RCC 7860 (cell line): ENCODE measurements around the gene CILP.
"Not testable (repeated sequence)": the region's sequence is repeated elsewhere in the genome, so short reads cannot be mapped to it uniquely, and the experiment has no call there.

Source experiments
- DNase-seq: peaks from one replicate; pipeline ENCODE4 v3.0.0-alpha.2; 2015; ENCODE audit warnings: low spot score
- FAIRE-seq: peaks from 2 replicates; lab custom pipeline; 2012; peaks lifted over from hg19 to GRCh38; lab: Jason Lieb, UNC

Gene CILP, protein sequence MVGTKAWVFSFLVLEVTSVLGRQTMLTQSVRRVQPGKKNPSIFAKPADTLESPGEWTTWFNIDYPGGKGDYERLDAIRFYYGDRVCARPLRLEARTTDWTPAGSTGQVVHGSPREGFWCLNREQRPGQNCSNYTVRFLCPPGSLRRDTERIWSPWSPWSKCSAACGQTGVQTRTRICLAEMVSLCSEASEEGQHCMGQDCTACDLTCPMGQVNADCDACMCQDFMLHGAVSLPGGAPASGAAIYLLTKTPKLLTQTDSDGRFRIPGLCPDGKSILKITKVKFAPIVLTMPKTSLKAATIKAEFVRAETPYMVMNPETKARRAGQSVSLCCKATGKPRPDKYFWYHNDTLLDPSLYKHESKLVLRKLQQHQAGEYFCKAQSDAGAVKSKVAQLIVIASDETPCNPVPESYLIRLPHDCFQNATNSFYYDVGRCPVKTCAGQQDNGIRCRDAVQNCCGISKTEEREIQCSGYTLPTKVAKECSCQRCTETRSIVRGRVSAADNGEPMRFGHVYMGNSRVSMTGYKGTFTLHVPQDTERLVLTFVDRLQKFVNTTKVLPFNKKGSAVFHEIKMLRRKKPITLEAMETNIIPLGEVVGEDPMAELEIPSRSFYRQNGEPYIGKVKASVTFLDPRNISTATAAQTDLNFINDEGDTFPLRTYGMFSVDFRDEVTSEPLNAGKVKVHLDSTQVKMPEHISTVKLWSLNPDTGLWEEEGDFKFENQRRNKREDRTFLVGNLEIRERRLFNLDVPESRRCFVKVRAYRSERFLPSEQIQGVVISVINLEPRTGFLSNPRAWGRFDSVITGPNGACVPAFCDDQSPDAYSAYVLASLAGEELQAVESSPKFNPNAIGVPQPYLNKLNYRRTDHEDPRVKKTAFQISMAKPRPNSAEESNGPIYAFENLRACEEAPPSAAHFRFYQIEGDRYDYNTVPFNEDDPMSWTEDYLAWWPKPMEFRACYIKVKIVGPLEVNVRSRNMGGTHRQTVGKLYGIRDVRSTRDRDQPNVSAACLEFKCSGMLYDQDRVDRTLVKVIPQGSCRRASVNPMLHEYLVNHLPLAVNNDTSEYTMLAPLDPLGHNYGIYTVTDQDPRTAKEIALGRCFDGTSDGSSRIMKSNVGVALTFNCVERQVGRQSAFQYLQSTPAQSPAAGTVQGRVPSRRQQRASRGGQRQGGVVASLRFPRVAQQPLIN

DNA sequence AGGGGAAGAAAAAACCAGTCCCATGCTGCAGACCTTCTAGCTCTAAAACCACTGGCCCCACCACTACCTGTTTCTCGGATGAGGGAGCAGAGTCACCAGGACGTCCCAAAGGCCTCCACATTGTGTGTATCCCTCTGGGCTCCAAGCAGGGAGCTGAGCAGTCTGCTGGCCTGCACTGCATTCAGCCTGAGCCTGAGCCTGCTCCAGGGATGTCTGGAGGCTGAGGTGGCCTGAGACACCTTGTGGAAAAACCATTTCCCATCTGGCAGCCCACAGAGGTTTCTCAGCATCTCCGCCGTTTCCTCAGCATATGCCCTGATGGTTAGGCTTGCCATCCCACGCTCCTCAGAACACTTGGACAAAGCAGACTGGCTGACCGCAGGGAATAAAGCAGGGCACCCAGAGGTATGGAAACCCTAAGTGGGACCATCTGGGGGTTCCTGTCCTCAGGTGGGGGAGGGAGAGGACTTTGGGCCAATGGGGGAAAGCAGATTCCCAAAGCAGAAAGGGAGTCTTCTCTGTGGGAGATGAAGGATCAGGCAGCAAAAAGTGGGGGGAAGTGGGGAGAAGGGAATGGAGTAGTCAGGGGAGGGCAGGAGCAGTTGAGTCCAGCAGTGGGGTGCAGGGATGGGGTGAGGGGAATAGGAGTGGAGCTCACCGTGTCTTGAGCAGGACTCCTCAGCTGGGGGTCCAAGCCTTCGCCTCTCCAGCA is at the start of gene CILP:
TSS of gene CILP (minus strand) at position 704 of the 712 bp plus-strand sequence. CDS start 1,718 bp downstream, outside the sequence.
- no peak for DNase-seq
- FAIRE-seq = no peak

GRCh38 chr15:65260968-65261367 is 49.7 kb upstream of the CILP start:
- FAIRE-seq = no peak
- DNase-seq = no peak

GRCh38 chr15:65259367-65259797 is 48.1 kb upstream of the CILP start:
- no peak for DNase-seq
- no peak for FAIRE-seq

DNA sequence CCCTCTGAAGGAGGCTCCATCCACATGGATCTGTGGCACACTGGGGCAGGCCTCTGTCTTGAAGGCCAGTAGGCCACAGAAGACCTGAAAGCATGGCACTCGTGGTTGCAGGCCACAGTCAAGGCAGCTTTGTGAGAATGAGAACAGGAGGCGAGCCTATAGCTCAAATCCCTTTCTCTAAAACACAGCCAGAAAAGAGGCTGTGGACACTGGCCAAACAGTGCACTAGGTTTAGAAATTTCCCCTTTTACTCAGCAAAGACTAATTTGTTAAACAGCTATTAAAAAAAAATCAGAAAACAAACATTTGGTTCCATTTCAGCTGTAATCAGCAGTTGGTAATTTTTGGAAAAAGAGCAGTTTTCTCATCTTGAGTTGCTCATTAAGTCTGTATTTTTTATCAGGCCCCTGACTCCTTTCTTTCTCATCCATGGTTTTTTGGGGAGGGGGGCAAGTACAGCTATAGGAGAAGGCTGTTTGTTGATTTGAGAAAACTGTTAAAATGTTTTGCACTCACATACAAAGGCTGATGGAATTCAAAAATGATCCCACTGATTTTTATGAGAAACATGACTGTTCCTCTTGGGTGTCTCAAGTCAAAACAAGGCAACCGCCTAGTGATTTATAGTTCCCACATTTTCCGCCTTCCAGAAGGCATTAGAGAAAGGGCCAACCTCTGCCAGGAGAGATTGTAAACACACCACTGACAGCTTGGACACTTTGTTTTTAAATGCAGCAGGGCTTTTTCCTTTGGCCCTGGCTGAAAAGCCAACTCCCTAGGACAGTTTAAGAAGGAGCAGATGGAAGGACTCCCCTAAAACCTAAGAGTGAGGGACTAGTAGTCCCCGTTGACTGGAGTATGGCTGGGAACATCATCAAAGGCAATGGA is 47.3 kb upstream of the CILP start:
- FAIRE-seq = no peak
- DNase-seq = no peak

DNA sequence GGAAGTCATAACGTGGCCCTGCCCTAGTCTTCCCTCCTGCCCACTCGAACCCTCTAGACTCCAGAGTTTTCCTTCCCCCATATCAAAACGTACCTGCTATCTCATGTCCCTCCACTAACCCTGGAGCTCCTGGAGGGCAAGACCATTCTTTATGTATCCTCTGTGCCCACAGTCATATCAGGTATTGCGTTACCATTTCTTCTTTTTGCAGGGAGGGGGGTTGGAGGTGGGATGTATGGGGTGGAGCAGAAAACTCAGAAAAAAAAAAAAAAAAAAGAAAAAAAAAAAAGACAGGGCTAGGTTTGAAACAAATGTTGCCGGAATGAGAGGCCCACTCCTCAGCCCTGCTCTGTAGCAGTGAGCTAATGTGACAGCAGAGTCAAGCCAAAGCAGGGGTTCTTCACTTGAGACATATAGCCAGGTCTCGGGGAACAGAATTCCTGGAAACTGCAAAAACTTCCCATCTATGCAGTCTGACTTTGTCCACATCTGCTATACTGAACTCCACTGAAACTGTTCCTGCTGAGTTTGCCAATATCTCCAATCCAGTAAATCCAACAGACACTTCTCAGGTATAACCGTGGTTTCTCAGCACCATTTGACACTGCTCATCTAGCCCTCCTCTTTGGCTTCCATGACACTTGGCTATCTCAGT is 44.3 kb upstream of the CILP start:
- no peak for FAIRE-seq
- DNase-seq = no peak

- FAIRE-seq (no peak), DNase-seq (no peak)
Observed at GRCh38 chr15:65254758-65255157, 43.5 kb upstream of the CILP start.

- no peak for FAIRE-seq
- DNase-seq = no peak
Observed at GRCh38 chr15:65254356-65254755, 43.1 kb upstream of the CILP start.

GRCh38 chr15:65249641-65250040 is 38.4 kb upstream of the CILP start:
- FAIRE-seq = no peak
- no peak for DNase-seq

- FAIRE-seq (no peak), DNase-seq (no peak)
Observed at GRCh38 chr15:65248511-65249255, 37.4 kb upstream of the CILP start.

- no peak for DNase-seq
- no peak for FAIRE-seq
Observed at GRCh38 chr15:65246939-65247338, 35.7 kb upstream of the CILP start.

DNA sequence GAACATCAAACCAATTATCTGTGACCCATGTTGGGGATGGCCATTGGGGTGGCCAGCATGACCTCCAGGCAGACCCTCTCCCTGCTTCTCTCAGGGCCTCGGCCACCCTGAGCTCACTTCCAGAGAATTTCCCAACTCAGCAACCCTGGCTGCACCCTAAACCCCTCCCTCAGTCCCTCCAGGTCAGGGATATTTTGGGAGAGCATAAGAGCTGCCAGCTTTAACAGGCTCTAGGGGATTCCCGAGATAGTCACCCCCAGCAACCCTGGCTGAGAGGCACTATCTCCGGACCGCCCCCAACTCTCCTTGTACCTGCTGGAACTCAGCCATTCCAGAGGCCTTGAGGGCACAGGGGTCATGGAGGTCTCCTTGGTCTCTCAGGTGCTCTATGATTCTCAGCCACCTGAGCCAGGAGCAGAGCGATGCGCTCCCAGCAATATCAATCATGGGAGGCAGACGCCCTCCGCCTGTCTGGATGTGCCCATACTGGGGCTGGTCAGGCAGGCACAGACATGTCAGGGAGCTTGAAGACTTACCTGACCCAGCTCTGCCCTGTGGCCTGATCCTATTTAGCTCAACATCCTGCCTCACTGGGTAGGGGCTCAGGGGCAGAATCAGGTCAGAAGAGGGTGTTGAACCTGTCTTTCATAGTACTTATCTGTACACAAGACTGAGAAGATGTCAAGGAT is 34.9 kb upstream of the CILP start:
- no peak for DNase-seq

DNA sequence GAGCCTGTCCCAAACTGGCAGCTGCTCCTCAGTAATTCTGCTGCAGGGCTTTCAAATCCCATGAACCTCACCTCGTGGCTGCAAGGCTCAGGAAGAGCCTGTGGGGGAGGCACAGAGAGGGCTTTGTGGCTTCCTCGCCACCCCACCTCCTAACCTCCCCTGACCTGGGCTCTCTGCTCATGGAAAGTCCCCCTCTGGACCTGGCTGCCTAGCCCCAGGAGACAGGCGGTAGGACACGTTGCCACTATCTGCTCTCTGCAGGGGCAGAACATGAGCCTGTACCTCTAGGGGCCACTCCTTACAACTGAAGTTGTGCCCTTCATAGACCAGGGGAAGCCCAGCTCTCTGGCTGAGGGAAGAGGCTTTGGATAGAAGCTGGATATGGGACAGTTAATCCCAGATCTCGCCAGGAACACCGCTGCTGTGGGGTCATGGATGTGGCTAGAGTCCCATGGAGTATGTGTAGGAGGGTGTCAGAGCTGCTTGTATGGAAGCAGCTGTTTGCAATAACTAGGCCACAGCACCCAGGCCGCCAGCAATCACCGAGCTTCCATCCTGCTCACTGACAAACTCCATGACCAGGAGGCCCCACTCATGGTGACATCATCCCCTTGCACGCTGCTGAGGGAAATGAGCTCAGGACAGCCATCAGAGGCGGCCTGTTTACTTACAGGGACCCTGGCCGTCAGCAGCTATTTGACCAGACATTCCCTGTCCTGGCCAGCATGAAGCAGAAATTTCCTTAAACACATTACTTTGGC is 34.0 kb upstream of the CILP start:
- FAIRE-seq = no peak
- no peak for DNase-seq

More for the DNA sequence above, 34.9 kb upstream of the CILP start:
- FAIRE-seq = no peak

- DNase-seq (no peak), FAIRE-seq (no peak)
Observed at GRCh38 chr15:65244638-65245037, 33.4 kb upstream of the CILP start.

- not testable (repeated sequence) for DNase-seq, FAIRE-seq
Observed at GRCh38 chr15:65236443-65236842, 25.2 kb upstream of the CILP start.

DNA sequence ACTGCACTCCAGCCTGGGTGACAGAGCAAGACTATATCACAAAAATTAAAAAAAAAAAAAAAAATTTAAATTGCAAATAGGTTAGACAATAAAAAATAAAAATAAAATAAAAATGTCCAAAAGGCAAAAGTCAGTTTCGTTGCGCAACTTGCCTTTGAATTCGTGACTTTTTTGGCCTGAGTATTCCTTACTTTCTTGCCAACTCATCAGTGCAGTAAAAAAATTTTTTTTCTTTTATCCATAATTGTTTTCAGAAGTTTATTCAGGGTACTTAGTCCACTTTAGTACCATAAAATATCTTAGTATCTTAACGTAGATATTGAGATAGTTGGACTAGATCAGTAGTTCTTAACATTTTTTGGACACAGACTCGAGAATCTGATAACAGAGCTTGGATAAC is 22.4 kb upstream of the CILP start:
- DNase-seq = no peak

DNA sequence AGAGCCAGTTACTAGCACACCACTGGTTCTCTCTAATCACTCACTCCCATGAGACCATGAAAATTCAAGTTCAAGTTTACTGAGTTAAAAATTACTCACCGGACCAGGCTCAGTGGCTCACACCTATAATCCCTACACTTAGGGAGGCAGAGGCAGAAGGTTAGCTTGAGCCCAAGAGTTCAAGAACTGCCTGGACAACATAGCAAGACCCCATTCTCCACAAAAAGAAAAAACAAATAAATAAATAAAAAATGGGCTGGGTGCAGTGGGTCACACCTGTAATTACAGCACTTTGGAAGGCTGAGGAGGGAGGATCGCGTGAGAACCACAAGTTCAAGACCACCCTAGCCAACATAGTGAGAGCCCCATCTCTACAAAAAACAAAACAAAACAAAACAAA is 21.2 kb upstream of the CILP start:
- FAIRE-seq (no peak), DNase-seq (no peak)

More for the DNA sequence above, 22.4 kb upstream of the CILP start:
- no peak for FAIRE-seq

- FAIRE-seq (no peak), DNase-seq (no peak)
Observed at GRCh38 chr15:65231306-65231705, 20.0 kb upstream of the CILP start.
